ENCODE results near the gene IRF6.

IRF6 gene

DNA sequence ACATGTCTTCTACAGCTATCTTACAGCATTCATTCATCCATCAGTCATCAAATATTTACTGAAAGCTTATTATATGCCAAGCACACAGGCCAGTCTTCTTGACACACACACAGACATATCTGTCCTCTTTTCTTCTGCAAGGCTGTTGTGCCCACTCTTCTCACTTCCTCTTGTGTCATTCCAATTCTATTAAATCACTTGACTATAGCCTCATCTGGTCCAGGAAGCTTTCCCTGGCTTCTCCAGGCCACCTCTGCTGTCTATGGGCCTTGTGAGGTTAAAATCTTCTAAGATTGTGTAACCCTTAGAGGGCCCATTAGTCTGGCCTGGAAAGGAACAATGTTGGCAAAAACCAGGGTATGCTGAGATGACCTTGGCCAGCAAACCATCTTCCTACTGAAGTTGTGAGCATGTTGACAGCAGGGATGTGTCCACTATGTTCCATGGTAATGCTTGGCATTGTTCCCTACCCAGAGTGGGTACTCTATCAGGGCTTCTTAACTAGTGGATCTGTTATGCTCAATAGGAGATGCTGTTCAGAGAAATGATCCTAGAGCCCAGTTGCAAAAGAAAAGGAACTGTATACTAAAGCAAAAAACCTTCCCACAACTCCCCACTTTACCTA is 44.8 kb downstream of the IRF6 start:
- Histone ChIP-seq H3K27me3 (ENCODE audit: control insufficient read depth, insufficient read depth, low read length) (no peaks in the 10 kb centered on the region), H3K4me1 (ENCODE audit: control insufficient read depth, insufficient read depth, low read length) (no peaks in the 10 kb centered on the region), H3K27ac (ENCODE audit: low read depth, low read length) (no peak overlapping the region), H3K9ac (ENCODE audit: low read length) (no peak overlapping the region), H3K4me3 (ENCODE audit: low read length) (no peak overlapping the region), H3K36me3 (ENCODE audit: control insufficient read depth, insufficient read depth, low read length) (no peaks in the 10 kb centered on the region)

DNA sequence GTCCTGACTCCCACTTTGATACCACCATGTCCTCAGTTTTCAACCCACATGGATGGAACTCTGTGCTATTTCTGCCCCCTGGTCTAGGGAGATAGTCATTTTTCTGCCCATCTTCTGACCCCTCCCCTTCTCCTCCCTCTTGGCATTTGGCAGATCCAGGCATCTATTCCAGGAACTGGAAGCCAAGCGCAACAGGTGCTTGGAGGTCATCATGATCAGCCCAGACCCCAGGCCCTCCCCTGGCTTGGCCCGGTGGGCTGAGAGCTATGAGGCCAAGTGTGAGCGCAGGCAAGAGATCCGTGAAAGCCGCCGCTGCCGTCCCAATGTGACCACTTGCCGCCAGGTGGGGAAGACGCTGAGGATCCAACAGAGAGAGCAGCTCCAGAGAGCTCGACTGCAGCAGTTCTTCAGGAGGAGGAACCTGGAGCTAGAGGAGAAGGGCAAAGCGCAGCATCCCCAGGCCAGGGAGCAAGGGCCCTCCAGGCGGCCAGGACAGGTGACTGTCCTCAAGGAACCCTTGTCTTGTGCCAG is 46.0 kb downstream of the IRF6 start:
- no peak overlapping the region for H3K27ac ChIP-seq (ENCODE audit: low read depth, low read length)
- H3K27me3 ChIP-seq (ENCODE audit: control insufficient read depth, insufficient read depth, low read length) = no peaks in the 10 kb centered on the region
- H3K4me1 ChIP-seq (ENCODE audit: control insufficient read depth, insufficient read depth, low read length) = no peaks in the 10 kb centered on the region
- H3K9ac ChIP-seq (ENCODE audit: low read length) = no peak overlapping the region
- H3K4me3 ChIP-seq (ENCODE audit: low read length) = no peak overlapping the region
- H3K36me3 ChIP-seq (ENCODE audit: control insufficient read depth, insufficient read depth, low read length) = no peaks in the 10 kb centered on the region

DNA sequence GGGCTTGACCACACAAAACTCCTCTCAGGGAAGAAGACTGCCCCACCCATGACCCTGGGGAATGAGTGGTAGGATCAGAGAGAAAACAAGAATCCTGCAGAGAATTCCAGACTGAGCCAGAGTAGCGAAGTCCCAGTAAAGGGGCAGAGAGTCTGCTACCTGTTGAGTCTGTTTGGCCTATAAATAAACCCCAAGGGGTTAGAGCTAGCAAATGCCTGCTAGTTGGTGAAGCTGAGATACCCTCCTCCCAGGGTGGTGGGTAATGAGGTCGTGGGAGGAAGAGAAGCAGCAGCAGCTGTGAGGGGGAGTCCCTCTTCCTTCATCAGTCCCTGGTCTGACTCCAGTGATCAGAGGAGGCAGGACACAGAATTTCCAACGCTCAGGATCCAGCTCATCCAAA is 47.5 kb downstream of the IRF6 start:
- H3K4me1 ChIP-seq (ENCODE audit: control insufficient read depth, insufficient read depth, low read length) = no peaks in the 10 kb centered on the region
- H3K36me3 ChIP-seq (ENCODE audit: control insufficient read depth, insufficient read depth, low read length) = no peaks in the 10 kb centered on the region
- H3K27me3 ChIP-seq (ENCODE audit: control insufficient read depth, insufficient read depth, low read length) = no peaks in the 10 kb centered on the region
- no peak overlapping the region for H3K9ac ChIP-seq (ENCODE audit: low read length)
- no peak overlapping the region for H3K27ac ChIP-seq (ENCODE audit: low read depth, low read length)
- no peak overlapping the region for H3K4me3 ChIP-seq (ENCODE audit: low read length)

DNA sequence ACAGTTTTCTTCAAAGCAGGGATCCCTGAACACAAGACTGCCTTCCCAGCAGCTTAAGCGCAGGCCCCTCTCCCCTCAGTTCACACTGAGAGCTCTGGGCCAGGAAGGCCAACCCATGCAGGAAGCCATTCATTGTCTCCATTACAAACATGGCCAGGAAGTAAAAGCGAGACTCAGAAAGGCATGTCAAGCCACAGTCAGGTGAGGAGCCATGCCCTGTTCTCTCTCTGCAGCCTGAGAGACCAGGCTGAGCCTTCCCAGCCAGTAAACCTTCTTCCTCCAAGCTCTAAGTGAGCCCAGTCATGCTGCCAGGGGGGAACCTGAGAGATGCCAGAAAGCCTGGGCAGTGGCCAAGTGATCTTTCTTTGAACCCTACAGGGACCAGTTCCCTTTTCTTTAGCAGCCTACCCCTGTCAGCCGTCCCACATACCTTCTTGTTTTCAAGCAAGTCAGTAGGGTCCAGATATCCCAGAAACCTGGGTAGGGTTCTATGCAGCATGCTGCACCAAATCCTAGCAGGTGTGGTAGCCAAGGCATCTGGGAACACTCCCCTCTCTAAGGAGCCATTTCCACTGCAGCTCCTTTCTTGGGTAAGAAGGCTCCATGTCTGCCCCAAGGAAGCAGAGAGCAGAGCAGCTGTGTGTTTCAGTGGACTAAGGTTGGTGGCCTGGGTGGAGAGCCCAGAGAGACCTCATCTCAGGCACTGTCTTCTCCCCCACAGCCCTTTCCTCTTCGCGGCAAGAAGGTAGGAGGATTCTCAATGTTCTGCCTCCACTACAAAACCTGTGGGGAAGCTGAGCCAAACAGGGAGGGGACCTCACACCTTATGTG is 49.1 kb downstream of the IRF6 start:
- peak overlapping the region; percentile 34 for H3K4me3 ChIP-seq (ENCODE audit: low read length)
- no peaks in the 10 kb centered on the region for H3K27me3 ChIP-seq (ENCODE audit: control insufficient read depth, insufficient read depth, low read length)
- H3K4me1 ChIP-seq (ENCODE audit: control insufficient read depth, insufficient read depth, low read length) = no peaks in the 10 kb centered on the region
- peak overlapping the region; percentile 25 for H3K9ac ChIP-seq (ENCODE audit: low read length)
- no peaks in the 10 kb centered on the region for H3K36me3 ChIP-seq (ENCODE audit: control insufficient read depth, insufficient read depth, low read length)
- no peak overlapping the region for H3K27ac ChIP-seq (ENCODE audit: low read depth, low read length)

DNA sequence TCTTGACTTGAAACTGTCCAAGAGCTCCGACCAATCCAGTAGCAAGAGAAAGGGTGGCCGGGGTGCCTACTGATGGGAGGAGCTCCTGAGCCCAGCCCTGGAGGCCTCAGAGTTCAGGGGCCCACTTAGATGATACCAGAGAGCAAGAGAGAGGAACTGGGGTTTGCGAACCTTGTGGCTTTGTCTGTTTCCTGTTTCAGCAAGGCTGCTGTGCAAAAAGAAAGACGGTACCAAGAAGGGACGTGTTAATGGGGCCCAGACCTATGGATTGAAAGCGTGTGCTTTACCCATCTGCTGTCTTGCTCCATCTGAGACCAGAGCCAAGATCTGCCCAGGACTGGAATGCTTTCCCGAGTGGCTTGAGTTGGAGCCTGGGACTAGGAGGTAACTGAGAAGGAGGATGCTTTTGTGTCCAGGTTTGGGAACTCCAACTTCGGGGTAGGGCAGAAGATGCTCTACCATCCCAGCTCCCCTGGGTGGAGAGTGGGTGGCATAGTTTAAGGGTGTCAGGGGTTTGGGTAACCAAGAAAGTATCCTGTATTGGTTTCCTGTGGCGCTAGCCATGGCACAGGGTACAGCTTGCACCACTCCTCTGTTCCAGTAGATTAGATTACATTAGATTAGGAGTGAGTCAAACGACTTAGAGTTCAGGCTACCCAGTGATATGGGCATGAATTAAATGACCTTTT is 49.9 kb downstream of the IRF6 start, which contains the start of gene TRAF3IP3:
Gene TRAF3IP3 (plus strand): TSS at position 128 of the 689 bp plus-strand sequence. CDS start 3,987 bp downstream, outside the sequence.
- peak within 1 kb of the TSS; percentile 25 for H3K9ac ChIP-seq (ENCODE audit: low read length)
- no peak within 1 kb of the TSS for H3K27ac ChIP-seq (ENCODE audit: low read depth, low read length)
- no peaks in the 10 kb centered on the region for H3K4me1 ChIP-seq (ENCODE audit: control insufficient read depth, insufficient read depth, low read length)
- H3K4me3 ChIP-seq (ENCODE audit: low read length) = peak within 1 kb of the TSS; percentile 34
- no peaks in the 10 kb centered on the region for H3K36me3 ChIP-seq (ENCODE audit: control insufficient read depth, insufficient read depth, low read length)
- H3K27me3 ChIP-seq (ENCODE audit: control insufficient read depth, insufficient read depth, low read length) = no peaks in the 10 kb centered on the region

DNA sequence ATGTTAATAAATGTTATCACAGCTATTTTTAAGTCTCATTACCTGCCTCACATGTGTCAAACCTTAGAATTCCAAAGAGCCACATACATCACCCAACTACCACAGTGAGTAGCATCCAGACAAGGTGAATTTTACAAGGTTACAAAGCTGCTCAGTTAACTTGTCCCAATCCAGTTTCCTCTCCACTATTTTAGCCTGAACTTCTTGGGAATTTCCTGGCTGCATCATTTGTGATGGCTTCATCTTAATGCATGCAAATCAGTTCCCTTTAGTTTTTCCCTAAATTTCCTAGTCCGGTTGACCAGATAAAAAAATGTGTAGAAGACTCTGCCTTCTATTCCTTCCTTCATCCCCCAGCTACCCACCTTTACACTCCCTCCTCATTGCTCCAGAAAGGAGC is 50.7 kb downstream of the IRF6 start:
- H3K27me3 ChIP-seq (ENCODE audit: control insufficient read depth, insufficient read depth, low read length) = no peaks in the 10 kb centered on the region
- H3K4me3 ChIP-seq (ENCODE audit: low read length) = no peak overlapping the region
- H3K27ac ChIP-seq (ENCODE audit: low read depth, low read length) = no peak overlapping the region
- no peak overlapping the region for H3K9ac ChIP-seq (ENCODE audit: low read length)
- H3K36me3 ChIP-seq (ENCODE audit: control insufficient read depth, insufficient read depth, low read length) = no peaks in the 10 kb centered on the region
- H3K4me1 ChIP-seq (ENCODE audit: control insufficient read depth, insufficient read depth, low read length) = no peaks in the 10 kb centered on the region

DNA sequence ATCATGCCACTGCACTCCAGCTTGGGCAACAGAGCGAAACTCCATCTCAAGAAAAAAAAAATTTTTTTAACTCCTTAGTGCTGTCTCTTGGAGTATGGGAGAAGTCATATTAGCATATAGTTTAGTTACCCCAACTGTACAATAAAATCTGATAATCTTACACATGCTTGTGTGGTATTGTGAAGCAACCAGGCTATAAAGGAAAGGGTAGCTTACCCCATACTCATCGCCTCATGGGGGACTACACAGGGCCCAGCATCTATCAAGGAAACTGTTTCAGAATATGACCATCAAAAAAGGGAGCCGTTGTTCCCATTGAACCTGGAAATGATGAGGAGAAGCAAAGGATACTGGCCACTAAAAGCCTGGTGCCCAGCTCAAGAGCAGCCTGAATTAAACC is 53.1 kb downstream of the IRF6 start:
- no peaks in the 10 kb centered on the region for H3K27me3 ChIP-seq (ENCODE audit: control insufficient read depth, insufficient read depth, low read length)
- H3K27ac ChIP-seq (ENCODE audit: low read depth, low read length) = no peak overlapping the region
- H3K4me3 ChIP-seq (ENCODE audit: low read length) = no peak overlapping the region

DNA sequence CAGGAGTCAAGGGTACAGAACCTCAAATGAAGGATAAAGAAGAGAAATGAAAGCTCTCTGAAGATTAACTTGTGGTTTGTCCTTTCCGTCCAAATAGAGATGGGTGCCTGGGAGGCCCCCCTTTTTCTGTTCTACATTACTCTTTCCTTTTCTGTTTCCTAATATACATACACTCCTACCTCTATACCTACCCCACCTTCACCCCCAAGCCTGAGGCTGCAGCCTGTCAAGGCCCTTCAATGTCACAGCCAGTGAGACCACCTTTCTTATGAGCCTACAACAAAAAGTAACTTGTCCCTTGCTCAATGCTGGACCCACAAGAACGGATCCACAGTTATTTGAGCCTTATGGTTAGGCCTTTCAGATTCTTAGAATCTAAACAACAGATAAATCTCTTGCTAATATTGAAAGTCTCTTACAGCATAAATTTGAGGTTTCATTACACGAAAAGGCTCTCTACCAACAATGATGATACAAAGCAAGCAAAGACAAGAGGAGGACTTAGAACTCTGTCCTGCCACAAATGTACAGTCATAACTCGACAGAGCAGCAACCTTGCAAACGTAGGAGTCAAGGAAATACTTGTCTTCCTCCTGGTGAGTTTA is 54.2 kb downstream of the IRF6 start:
- Histone ChIP-seq H3K27ac (ENCODE audit: low read depth, low read length) (no peak overlapping the region), H3K27me3 (ENCODE audit: control insufficient read depth, insufficient read depth, low read length) (no peaks in the 10 kb centered on the region), H3K9ac (ENCODE audit: low read length) (no peak overlapping the region), H3K4me3 (ENCODE audit: low read length) (no peak overlapping the region), H3K4me1 (ENCODE audit: control insufficient read depth, insufficient read depth, low read length) (no peaks in the 10 kb centered on the region), H3K36me3 (ENCODE audit: control insufficient read depth, insufficient read depth, low read length) (no peaks in the 10 kb centered on the region)

More for the DNA sequence above, 53.1 kb downstream of the IRF6 start:
- H3K9ac ChIP-seq (ENCODE audit: low read length) = no peak overlapping the region
- no peaks in the 10 kb centered on the region for H3K4me1 ChIP-seq (ENCODE audit: control insufficient read depth, insufficient read depth, low read length)
- no peaks in the 10 kb centered on the region for H3K36me3 ChIP-seq (ENCODE audit: control insufficient read depth, insufficient read depth, low read length)

DNA sequence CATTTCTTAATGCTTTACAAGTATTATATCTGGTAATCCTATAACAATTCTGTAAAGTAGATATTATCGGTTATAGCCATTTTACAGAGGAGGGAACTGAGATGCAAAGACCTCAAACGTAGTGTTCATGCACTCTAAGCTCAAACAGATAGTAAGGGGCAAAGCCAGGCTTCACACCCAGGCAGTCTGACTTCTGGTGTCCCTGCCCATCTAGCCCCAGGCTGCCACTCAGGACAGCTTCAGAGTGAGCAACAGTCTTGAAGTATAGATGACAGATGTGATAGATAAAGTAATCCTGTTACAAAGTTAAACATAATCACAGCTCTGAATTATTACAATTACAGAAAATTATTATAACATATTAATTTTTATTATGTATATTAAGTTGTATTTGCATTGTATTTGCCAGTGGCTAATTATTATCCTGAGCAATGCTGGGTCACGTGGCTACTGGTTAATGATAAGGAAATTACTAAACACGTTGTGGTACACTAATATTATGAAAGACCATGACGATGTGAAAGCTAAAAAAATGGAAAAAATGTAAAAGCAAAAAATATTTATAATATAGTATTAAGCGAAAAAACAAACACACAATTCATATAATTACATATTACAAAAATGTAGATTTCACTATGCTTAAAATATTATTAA is 56.1 kb downstream of the IRF6 start:
- Histone ChIP-seq H3K27me3 (ENCODE audit: control insufficient read depth, insufficient read depth, low read length) (no peaks in the 10 kb centered on the region), H3K4me3 (ENCODE audit: low read length) (no peak overlapping the region), H3K36me3 (ENCODE audit: control insufficient read depth, insufficient read depth, low read length) (no peaks in the 10 kb centered on the region), H3K9ac (ENCODE audit: low read length) (no peak overlapping the region), H3K27ac (ENCODE audit: low read depth, low read length) (no peak overlapping the region), H3K4me1 (ENCODE audit: control insufficient read depth, insufficient read depth, low read length) (no peaks in the 10 kb centered on the region)

DNA sequence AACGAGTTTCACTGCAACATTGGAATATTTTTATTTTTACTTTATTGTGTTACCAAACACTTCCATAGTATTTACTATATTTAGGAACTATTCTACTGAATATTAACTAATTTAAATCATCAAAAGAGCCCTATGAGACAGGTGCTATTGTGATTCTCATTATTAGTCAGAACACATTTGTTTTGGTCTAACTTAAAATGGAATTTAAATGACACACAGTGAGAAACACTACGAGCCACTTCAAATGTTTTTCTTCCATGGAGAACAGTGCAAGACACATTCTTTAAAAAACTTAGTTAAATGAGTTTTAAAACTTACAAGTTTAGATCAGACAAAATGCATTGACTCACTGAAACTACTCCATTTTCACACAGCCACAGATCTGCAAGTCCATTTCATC is 56.7 kb downstream of the IRF6 start:
- Histone ChIP-seq H3K27ac (ENCODE audit: low read depth, low read length) (no peak overlapping the region), H3K4me1 (ENCODE audit: control insufficient read depth, insufficient read depth, low read length) (no peaks in the 10 kb centered on the region), H3K9ac (ENCODE audit: low read length) (no peak overlapping the region), H3K36me3 (ENCODE audit: control insufficient read depth, insufficient read depth, low read length) (no peaks in the 10 kb centered on the region), H3K4me3 (ENCODE audit: low read length) (no peak overlapping the region), H3K27me3 (ENCODE audit: control insufficient read depth, insufficient read depth, low read length) (no peaks in the 10 kb centered on the region)

DNA sequence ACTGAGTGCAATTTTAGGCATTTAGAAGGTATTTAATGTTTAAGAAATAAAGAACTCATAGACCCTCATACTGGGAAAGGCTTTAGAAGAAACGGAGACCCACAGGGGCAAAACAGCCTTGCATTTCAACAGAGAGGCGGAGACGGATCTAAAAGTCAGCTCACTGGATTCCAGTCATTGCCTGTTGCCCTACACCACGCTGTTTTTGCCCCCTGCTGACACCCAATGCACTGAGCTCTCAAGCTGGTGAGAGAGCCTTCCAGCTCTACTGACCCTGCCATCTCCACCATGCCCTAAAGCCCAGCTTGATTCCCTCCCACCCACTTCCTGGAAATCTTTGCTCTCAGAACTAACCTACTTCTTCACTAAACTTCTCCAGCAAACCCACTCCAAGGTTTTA is 57.3 kb downstream of the IRF6 start:
- H3K9ac ChIP-seq (ENCODE audit: low read length) = no peak overlapping the region
- no peaks in the 10 kb centered on the region for H3K36me3 ChIP-seq (ENCODE audit: control insufficient read depth, insufficient read depth, low read length)
- no peaks in the 10 kb centered on the region for H3K4me1 ChIP-seq (ENCODE audit: control insufficient read depth, insufficient read depth, low read length)
- H3K27ac ChIP-seq (ENCODE audit: low read depth, low read length) = no peak overlapping the region
- no peaks in the 10 kb centered on the region for H3K27me3 ChIP-seq (ENCODE audit: control insufficient read depth, insufficient read depth, low read length)
- H3K4me3 ChIP-seq (ENCODE audit: low read length) = no peak overlapping the region

All from rectal smooth muscle tissue (tissue), 1 donor.